ENCODE data around the gene MYBPC3.

MYBPC3 gene

GRCh38 chr11:47383071-47383470 lies 30.6 kb upstream of the MYBPC3 start:
- no peak for FAIRE-seq

DNA sequence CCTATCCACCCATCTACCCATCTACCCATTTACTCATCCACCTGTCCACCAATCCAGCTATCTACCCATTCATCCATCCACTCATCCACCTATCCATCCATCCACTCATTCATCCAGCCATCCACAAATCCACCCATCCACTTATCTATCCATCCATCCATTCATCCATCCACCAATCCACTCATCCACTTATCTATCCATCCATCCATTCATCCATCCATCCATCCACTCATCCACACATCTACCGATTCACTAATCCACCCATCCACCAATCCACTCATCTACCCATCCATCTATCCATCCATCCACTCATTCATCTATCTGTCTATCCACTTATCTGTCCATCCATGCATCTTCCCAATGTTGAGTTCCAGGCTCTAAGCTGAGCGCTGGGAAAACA lies 27.6 kb upstream of the MYBPC3 start:
- no peak for FAIRE-seq

DNA sequence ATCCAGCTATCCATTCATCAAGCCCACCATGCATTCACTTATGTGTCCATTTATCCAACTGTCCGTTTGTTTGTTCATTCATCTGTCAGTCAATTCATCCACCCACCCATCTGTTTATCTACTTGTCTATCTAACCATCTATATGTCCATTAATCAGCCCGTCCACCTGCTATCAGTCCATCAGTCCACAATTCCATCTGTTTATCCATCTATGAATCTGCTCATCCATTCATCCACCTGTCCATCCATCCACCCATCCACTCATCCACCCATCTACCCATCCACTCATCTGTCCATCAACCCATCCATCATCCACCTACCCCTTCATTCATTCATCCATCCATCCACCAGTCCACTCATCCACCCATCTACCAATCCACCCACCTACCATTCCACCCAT lies 26.8 kb upstream of the MYBPC3 start:
- FAIRE-seq, result no peak

GRCh38 chr11:47378836-47379170 lies 26.3 kb upstream of the MYBPC3 start:
- FAIRE-seq, result no peak

DNA sequence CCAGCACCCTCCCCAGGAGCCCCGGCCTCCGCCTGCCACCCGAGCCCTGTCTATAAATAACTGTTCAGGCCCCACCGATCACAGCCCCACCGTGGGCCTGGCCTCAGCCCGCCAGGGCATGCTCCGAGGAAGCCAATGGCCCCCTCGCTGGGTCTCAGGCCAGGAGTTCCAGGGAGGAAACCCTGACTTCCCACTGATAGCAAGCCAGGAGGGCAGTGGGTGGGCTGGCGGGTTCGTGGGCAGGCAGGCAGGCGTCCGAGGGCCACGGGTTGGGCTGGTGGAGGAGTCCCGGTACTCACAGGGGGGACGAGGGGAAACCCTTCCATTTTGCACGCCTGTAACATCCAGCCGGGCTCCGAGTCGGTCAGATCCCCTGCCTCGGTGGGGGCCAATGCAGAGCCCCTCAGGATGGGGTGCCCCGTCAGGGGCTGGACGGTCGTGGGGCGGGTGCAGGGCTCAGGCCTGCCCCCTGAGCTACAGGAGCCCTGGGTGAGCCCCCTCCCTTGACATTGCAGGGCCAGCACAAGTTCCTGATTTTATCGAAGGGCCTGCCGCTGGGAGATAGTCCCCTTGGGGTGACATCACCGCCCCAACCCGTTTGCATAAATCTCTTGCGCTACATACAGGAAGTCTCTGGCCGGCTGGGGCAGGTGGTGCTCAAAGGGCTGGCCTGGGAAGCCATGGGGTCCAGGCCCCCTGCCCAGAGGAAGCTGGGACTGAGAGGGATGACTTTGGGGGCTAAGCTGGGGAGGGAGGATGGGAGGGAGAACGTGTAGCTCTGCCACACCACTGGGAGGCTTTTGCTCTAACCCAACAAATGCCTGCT lies 25.7 kb upstream of the MYBPC3 start, which contains the start of gene SPI1:
Gene SPI1 (minus strand): TSS at position 538 of the 826 bp plus-strand sequence. CDS start 194 bp downstream, at position 344.
- no peak for FAIRE-seq

- FAIRE-seq, result no peak
Observed at GRCh38 chr11:47377571-47378009, 25.1 kb upstream of the MYBPC3 start.

GRCh38 chr11:47376525-47377371 lies 24.2 kb upstream of the MYBPC3 start:
- no peak for FAIRE-seq

GRCh38 chr11:47376107-47376524 lies 23.6 kb upstream of the MYBPC3 start:
- FAIRE-seq, result no peak

GRCh38 chr11:47375546-47376085 lies 23.1 kb upstream of the MYBPC3 start:
- no peak for FAIRE-seq

- no peak for FAIRE-seq
Observed at GRCh38 chr11:47375020-47375419, 22.5 kb upstream of the MYBPC3 start.

DNA sequence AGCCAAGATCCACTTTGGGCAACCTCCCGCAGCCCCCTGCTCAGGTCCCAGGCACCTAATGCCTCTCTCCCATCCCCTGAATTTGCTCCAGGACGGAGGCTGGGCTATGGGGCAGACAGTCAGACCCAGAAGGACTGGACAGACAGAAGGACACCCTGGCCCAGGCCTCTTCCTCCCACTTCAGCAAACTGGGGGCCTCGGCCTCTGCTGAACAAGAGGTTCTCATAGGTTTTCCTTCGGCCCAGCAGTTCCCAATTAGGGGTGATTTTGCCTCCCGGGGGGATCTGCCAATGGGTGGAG lies 22.2 kb upstream of the MYBPC3 start:
- FAIRE-seq, result no peak

- no peak for FAIRE-seq
Observed at GRCh38 chr11:47373876-47374719, 21.6 kb upstream of the MYBPC3 start.

- no peak for FAIRE-seq
Observed at GRCh38 chr11:47372422-47372821, 19.9 kb upstream of the MYBPC3 start.

- no peak for FAIRE-seq
Observed at GRCh38 chr11:47369676-47370075, 17.2 kb upstream of the MYBPC3 start.

DNA sequence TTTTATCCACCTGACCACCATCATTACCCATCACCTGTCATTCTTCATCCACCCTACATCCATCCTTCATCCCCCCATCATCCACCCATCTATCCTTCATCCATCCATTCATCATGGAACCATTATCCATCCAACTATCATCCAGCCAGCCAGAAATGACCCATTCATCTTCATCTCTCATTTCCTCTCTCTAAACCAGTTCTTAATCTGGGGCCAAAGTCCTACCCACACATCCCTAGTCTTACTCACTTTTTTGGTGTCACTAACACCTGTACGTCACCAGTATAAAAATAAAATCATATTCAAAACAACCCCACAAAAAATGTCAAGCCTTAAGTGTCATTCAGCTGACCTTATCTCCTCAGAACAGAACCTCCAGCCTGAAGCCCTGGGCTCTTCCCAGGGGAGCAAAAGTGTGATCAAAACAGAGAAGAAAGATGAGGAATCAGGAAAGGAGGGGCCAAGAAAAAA lies 13.6 kb upstream of the MYBPC3 start:
- no peak for FAIRE-seq

DNA sequence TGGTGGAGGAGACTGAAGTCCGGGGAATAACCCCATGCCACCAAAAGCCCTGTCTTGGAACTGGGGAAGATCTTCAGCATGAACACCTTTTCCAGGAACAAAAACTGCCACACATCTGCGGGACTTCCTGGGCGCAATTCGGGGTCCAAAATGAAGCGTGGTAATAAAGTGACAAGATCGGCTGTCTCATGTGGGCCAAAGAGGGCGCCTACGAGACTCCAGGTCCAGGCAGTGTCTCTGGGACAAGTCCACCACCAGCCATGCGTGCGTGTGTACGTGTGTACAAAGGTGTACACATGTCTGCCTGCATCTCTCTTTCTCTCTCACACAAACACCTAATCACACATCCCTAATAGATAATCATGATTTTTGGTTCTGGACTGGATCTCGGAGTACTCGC lies 8.9 kb upstream of the MYBPC3 start:
- FAIRE-seq, result no peak

DNA sequence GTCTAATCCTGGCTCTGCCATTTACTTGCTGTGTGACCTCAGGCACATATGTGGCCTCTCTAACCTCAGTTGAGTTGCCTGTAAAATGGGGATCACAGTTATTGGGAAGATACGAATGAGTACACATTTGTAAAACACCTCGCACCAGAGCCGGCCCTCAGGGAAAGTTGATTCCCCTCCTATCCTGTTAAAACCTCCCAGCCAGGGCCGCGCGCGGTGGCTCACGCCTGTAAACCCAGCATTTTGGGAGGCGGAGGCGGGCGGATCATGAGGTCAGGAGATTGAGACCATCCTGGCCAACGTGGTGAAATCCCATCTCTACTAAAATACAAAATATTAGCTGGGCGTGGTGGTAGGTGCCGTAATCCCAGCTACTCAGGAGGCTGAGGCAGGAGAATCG lies 7.8 kb upstream of the MYBPC3 start:
- FAIRE-seq, result no peak

DNA sequence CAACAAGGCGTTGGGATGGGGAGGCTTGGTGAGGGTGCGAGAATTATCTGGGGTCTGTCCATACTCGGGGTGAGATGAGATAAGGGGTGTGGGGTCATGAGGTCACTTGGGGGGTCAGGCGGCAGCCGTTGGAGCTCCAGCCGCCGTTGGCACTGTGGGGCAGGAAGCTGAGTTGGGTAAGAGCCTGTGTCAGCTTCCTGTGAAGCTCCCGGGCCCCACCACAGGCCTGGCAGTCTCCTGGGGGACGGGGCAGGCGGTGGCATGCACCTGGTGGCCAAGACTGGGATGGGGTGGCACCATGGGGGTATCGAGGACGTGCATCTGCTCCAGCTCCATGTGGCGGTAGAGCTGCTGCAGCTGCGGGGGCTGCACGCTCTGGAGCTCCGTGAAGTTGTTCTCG lies 7.1 kb upstream of the MYBPC3 start:
- FAIRE-seq, result no peak

- FAIRE-seq, result no peak
Observed at GRCh38 chr11:47359162-47359561, 6.7 kb upstream of the MYBPC3 start.

DNA sequence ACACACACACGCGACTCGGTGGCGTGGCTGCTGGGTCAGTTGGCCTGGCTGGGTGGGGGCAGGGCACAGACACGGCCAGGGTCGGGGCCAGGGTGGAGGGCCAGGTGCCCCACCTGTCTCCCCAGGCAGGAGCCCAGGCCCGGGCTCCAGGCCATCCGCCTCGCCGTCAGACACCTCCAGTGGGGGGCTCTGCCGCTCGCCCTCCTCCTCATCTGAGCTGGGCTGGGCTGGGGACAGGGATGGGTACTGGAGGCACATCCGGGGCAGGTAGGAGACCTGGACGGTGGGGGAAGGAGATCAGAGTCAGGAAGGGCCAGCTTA lies 6.2 kb upstream of the MYBPC3 start:
- no peak for FAIRE-seq

GRCh38 chr11:47357985-47358730 lies 5.7 kb upstream of the MYBPC3 start:
- no peak for FAIRE-seq

- FAIRE-seq, result no peak
Observed at GRCh38 chr11:47356998-47357329, 4.5 kb upstream of the MYBPC3 start.
